Measurements from ENCODE around the gene LTO1.
A peak's percentile ranks its signal among the peaks of the same experiment; 100 is the strongest.
"Not testable (repeated sequence)": the region's sequence is repeated elsewhere in the genome, so short reads cannot be mapped to it uniquely, and the experiment has no call there.

The LTO1 gene

GRCh38 chr11:69704508-69705253 lies 29.5 kb upstream of the LTO1 start:
- Mint-ChIP-seq H3K27me3 (peaks cover 71% of the 10 kb centered on the region), H3K4me1 (peaks cover 25% of the 10 kb centered on the region), H3K4me3 (peak overlapping the region; percentile 50), H3K36me3 (no peaks in the 10 kb centered on the region), H3K27ac (no peak overlapping the region), H3K9me3 (no peaks in the 10 kb centered on the region)
- no peak for ATAC-seq

DNA sequence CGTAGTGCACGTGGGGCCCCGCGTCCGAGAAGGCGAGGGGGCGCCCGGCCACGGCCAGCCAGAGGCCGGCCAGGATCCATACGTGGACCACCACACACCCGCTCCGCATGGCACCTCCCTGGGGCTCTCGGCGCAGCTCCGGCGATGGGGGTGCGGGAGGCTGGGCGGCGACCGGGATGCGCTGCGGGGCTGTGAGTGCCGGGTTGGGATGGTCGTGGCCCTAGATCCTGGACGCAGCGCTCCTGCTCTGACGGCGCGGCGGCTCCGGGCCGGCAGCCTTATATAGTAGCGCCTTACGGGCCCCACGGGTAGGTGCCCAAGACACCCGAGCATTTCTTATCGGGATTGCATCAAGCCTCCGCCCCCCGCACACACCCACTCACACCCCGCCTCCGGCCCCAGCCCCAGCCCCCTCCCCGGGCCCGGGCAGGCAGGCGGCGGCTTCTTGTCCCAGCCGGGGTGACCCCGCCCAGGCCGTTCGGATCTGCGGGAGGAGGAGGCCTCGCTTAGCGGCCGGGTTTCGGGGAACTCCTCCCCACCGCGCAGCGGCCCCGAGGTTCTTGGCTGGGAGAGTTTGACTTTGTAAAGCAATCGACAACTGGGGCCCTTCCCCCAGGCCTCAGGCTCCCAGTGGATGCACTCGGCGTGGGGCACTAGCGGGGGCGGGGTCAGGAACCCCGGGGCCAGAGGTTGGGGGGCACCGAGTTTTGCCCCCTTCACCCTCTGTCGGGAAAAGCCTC lies 28.8 kb upstream of the LTO1 start, which contains the start of gene FGF19:
TSS of gene FGF19 (minus strand) at position 255 of the 740 bp plus-strand sequence. CDS start at position 109, 146 bp downstream.
- H3K27me3 Mint-ChIP-seq = peaks cover 74% of the 10 kb centered on the region
- H3K4me3 Mint-ChIP-seq = peak within 1 kb of the TSS; percentile 50
- no peak for ATAC-seq
- H3K4me1 Mint-ChIP-seq = peaks cover 32% of the 10 kb centered on the region
- no peaks in the 10 kb centered on the region for H3K36me3 Mint-ChIP-seq
- no peak within 1 kb of the TSS for H3K27ac Mint-ChIP-seq
- H3K9me3 Mint-ChIP-seq = no peaks in the 10 kb centered on the region

GRCh38 chr11:69703453-69703767 lies 28.3 kb upstream of the LTO1 start:
- Mint-ChIP-seq H3K4me1 (peaks cover 37% of the 10 kb centered on the region), H3K27ac (no peak overlapping the region), H3K36me3 (no peaks in the 10 kb centered on the region), H3K27me3 (peaks cover 79% of the 10 kb centered on the region), H3K4me3 (no peak overlapping the region), H3K9me3 (no peaks in the 10 kb centered on the region)
- ATAC-seq = no peak

DNA sequence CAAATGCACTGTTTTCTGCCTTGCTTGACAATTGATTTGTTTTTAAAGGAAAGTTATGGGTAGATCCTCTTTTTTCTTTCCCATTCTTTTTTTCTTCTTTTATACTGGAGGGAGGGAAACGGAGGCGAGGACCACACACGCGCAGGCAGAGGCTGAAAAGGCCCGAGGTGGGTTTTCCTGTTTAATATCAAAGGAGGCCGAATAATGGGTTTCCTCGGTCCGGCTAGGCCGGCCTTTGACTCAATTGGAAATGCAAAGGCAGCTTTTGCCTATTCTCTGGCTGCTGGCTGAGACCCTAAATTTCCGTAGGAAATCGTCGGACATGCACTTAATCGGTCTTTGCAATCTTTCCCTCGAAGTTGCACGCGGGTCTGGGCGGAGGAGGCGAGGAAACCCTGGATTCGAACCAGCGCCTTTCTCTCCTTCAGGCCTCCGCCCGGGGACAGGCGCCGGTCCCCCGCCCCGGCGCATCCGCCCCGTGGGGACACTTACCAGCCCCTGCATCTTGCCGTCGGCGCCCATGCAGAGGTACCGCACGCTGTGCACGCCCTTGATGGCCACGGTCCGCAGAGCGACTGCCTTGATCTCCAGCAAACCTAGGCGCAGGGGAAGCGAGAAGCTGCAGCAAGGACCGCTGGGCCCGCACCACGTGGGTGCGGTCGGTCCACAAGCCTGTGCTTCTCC lies 27.8 kb upstream of the LTO1 start:
- Mint-ChIP-seq H3K4me3 (no peak overlapping the region), H3K27me3 (peaks cover 80% of the 10 kb centered on the region), H3K36me3 (no peaks in the 10 kb centered on the region), H3K9me3 (no peaks in the 10 kb centered on the region), H3K4me1 (peaks cover 37% of the 10 kb centered on the region), H3K27ac (no peak overlapping the region)
- ATAC-seq = no peak

DNA sequence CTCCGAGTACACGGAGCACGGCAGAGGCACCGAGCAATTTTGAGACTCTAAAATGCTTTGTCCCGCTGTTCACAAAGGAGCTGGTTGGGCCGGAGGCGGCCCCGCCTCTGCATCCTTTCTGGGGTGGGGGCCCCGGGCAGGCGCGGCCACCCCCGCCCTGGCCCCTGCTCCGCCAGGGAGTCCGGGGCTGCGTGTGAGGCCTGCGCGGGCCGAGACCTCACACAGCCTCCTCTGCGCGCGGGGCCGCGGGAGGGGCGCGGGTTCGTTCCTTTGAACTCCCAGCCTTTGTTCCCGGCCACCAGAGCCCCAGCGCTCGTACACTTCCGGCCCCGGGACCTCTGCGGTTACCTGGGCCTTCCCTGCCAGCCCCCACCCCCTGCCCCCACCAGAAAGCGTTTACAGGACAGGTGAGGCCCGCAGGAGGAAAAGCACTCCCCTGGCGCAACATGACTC lies 27.1 kb upstream of the LTO1 start:
- H3K4me1 Mint-ChIP-seq = peaks cover 37% of the 10 kb centered on the region
- no peak for ATAC-seq
- H3K27me3 Mint-ChIP-seq = peaks cover 79% of the 10 kb centered on the region
- no peaks in the 10 kb centered on the region for H3K36me3 Mint-ChIP-seq
- H3K27ac Mint-ChIP-seq = no peak overlapping the region
- H3K4me3 Mint-ChIP-seq = no peak overlapping the region
- no peaks in the 10 kb centered on the region for H3K9me3 Mint-ChIP-seq

GRCh38 chr11:69700278-69701140 lies 25.4 kb upstream of the LTO1 start:
- Mint-ChIP-seq H3K4me3 (no peak overlapping the region), H3K4me1 (peaks cover 33% of the 10 kb centered on the region), H3K36me3 (no peaks in the 10 kb centered on the region), H3K27me3 (peaks cover 79% of the 10 kb centered on the region), H3K9me3 (no peaks in the 10 kb centered on the region), H3K27ac (no peak overlapping the region)
- no peak for ATAC-seq

- H3K27ac Mint-ChIP-seq = no peak overlapping the region
- peaks cover 22% of the 10 kb centered on the region for H3K4me1 Mint-ChIP-seq
- H3K4me3 Mint-ChIP-seq = no peak overlapping the region
- no peaks in the 10 kb centered on the region for H3K36me3 Mint-ChIP-seq
- H3K27me3 Mint-ChIP-seq = peaks cover 80% of the 10 kb centered on the region
- H3K9me3 Mint-ChIP-seq = no peaks in the 10 kb centered on the region
- peak; percentile 48 for ATAC-seq
Observed at GRCh38 chr11:69699213-69699612, 24.1 kb upstream of the LTO1 start.

- H3K36me3 Mint-ChIP-seq = no peaks in the 10 kb centered on the region
- no peak for ATAC-seq
- H3K27me3 Mint-ChIP-seq = peaks cover 81% of the 10 kb centered on the region
- no peak overlapping the region for H3K27ac Mint-ChIP-seq
- no peaks in the 10 kb centered on the region for H3K9me3 Mint-ChIP-seq
- H3K4me3 Mint-ChIP-seq = no peak overlapping the region
- peaks cover 20% of the 10 kb centered on the region for H3K4me1 Mint-ChIP-seq
Observed at GRCh38 chr11:69698362-69698761, 23.2 kb upstream of the LTO1 start.

GRCh38 chr11:69697861-69698260 lies 22.7 kb upstream of the LTO1 start:
- H3K9me3 Mint-ChIP-seq = no peaks in the 10 kb centered on the region
- peaks cover 15% of the 10 kb centered on the region for H3K4me1 Mint-ChIP-seq
- H3K27me3 Mint-ChIP-seq = peaks cover 78% of the 10 kb centered on the region
- H3K4me3 Mint-ChIP-seq = no peak overlapping the region
- H3K27ac Mint-ChIP-seq = no peak overlapping the region
- ATAC-seq = no peak
- H3K36me3 Mint-ChIP-seq = no peaks in the 10 kb centered on the region

DNA sequence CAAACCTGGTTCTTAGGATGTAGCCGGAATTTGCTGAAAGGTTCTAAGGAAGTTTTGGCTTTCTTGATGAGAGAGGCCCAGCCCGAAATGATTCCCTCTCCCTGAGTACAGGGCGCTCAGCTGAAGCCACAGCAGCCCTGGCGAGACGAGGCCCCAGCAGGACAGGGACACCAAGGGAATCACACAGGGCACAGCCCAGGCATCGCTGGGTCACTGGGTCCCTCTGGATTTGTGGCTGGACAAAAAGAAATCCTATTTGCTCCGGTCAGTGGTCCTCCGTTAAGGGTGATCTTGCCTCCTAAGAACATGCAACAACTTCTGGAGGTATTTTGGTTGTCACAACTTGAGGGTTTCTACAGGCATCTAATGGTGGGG lies 22.3 kb upstream of the LTO1 start:
- no peak overlapping the region for H3K27ac Mint-ChIP-seq
- no peaks in the 10 kb centered on the region for H3K36me3 Mint-ChIP-seq
- no peak for ATAC-seq
- H3K9me3 Mint-ChIP-seq = no peaks in the 10 kb centered on the region
- peaks cover 13% of the 10 kb centered on the region for H3K4me1 Mint-ChIP-seq
- no peak overlapping the region for H3K4me3 Mint-ChIP-seq
- H3K27me3 Mint-ChIP-seq = peaks cover 80% of the 10 kb centered on the region

DNA sequence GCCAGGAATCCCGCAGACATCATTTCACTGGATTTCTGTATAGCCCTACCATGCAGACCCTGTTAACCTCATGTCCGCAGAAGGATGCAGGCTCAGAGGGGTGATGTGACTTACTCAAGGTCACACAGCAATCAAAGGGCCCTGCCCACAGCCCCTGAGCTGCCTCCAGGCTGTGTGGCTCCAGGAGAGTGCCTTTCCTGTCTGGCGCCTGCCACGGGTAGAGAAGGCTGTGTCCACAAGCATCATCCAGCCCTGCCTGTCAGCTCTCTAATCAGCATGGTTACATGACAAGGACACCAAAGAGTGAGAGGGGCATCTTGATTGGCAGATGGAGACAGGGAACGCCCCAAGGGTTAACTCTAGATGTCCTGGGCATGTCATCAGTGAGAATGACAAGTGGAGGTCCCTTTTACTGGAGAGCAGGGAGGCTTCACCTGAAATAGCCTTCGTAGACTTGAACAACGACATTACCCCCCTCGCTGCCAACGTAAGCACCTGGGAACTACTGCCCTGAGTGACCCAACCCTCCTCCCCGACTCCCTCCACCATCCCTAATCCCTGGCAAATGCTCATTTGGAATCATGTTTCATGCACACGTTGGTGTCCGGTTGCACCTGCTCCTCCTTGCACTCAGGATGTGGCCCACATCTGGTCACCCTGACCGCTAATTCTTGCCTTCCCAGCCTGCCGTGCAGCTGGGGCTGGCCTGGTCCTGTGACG lies 21.8 kb upstream of the LTO1 start:
- peaks cover 3% of the 10 kb centered on the region for H3K9me3 Mint-ChIP-seq
- no peak for ATAC-seq
- H3K4me1 Mint-ChIP-seq = peaks cover 13% of the 10 kb centered on the region
- H3K27me3 Mint-ChIP-seq = peaks cover 86% of the 10 kb centered on the region
- H3K4me3 Mint-ChIP-seq = no peak overlapping the region
- H3K27ac Mint-ChIP-seq = no peak overlapping the region
- no peaks in the 10 kb centered on the region for H3K36me3 Mint-ChIP-seq

DNA sequence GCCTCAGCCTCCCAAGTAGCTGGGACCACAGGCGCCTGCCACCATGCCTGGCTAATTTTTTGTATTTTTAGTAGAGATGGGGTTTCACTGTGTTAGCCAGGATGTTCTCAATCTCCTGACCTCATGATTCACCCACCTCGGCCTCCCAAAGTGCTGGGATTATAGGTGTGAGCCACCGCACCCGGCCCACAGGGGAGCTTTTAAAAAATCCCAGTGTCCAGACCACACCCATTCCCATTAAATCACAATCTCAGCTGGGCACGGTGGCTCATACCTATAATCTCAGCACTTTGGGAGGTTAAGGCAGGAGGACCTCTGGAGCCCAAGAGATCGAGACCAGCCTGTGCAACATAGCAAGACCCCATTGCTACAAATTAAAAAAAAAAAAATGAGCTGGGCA lies 20.8 kb upstream of the LTO1 start:
- not testable (repeated sequence) for H3K9me3 Mint-ChIP-seq, ATAC-seq, H3K27ac Mint-ChIP-seq, H3K36me3 Mint-ChIP-seq, H3K4me3 Mint-ChIP-seq
- H3K27me3 Mint-ChIP-seq = peaks cover 86% of the 10 kb centered on the region
- peaks cover 13% of the 10 kb centered on the region for H3K4me1 Mint-ChIP-seq

- peaks cover 3% of the 10 kb centered on the region for H3K36me3 Mint-ChIP-seq
- H3K27me3 Mint-ChIP-seq = peaks cover 86% of the 10 kb centered on the region
- peaks cover 6% of the 10 kb centered on the region for H3K9me3 Mint-ChIP-seq
- H3K27ac Mint-ChIP-seq = no peak overlapping the region
- no peak for ATAC-seq
- H3K4me3 Mint-ChIP-seq = no peak overlapping the region
- peaks cover 13% of the 10 kb centered on the region for H3K4me1 Mint-ChIP-seq
Observed at GRCh38 chr11:69695581-69695980, 20.4 kb upstream of the LTO1 start.

GRCh38 chr11:69694781-69695180 lies 19.6 kb upstream of the LTO1 start:
- Mint-ChIP-seq H3K9me3 (peaks cover 7% of the 10 kb centered on the region), H3K4me1 (peaks cover 13% of the 10 kb centered on the region), H3K36me3 (peaks cover 5% of the 10 kb centered on the region), H3K4me3 (no peak overlapping the region), H3K27me3 (peaks cover 86% of the 10 kb centered on the region), H3K27ac (no peak overlapping the region)
- no peak for ATAC-seq
